GM03348 (cell line): ENCODE results near the gene DNAJC25.
A peak's percentile ranks its signal among the peaks of the same experiment; 100 is the strongest.
"Not testable (repeated sequence)": the region's sequence is repeated elsewhere in the genome, so short reads cannot be mapped to it uniquely, and the experiment has no call there.

Experiments used
- DNase-seq: peaks from one replicate; pipeline ENCODE4 v3.0.0; 2012; ENCODE audit warnings: low spot score

DNAJC25 gene

DNA sequence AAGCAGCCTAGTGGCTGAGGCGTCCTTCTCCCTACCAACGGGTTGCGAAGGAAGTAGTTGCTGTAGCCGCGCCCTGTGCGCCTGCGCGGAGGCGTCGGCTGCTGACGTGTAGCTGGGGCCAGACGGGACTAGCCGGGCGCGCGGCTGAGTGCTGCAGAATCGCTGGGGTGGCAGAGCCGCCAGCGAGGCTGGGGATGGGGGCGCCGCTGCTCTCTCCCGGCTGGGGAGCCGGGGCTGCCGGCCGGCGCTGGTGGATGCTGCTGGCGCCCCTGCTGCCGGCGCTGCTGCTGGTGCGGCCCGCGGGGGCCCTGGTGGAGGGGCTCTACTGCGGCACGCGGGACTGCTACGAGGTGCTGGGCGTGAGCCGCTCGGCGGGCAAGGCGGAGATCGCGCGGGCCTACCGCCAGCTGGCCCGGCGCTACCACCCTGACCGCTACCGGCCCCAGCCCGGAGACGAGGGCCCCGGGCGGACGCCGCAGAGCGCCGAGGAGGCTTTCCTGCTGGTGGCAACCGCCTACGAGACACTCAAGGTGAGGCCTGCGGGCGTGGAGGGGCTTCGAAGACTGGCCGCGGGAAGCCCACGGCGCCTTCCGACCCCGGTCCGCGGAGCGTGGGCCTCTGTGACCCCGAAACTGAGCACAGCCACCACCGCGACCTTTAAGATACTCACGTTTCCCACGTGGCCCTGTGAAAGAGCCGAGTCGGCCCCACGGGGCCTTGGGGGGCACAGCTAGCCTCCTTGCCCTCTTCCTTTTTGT, at the start of gene DNAJC25:
DNAJC25 (plus strand) TSS at position 121 of the 758 bp plus-strand sequence; CDS start at position 195, 74 bp downstream.
- peak; percentile 100 for DNase-seq

DNA sequence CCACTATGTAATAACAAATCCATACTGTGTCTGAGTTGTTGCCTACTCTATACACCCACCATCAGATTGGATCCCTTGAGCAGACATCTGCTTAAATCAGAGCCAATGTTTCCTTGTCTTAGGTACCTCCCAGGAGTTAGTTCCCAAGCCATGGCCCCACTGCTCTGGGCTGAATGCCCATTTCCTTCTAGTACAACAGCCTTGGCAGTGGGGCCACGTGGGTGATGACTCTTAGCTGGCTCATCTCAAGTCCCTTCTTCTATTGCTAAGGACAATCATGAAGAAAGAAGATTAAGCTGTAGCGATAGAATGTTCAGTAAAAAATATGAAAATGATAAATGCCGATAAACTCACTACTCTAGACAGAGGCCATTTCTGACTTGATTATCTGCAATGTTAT, 48.2 kb upstream of the DNAJC25 start:
- DNase-seq, result no peak

DNA sequence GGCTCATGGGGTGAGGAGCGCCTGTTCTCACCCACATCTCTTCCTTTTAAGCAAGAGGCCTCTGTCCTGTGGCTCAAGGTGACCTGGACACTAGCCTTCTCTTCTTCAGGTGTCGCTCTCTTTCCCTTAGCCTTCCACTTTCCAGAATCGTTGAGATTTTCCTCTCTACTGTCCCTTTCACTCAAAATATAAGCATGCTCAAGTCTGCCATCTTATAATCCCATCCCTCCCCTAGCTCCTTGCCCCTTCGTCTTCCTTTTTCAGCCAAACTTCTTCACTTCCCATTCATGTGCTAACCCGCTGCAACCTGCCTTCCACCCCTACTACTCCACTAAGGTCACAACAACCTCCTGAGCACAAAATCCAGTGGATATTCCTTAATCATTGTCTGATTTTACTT, 44.8 kb upstream of the DNAJC25 start:
- no peak for DNase-seq

DNA sequence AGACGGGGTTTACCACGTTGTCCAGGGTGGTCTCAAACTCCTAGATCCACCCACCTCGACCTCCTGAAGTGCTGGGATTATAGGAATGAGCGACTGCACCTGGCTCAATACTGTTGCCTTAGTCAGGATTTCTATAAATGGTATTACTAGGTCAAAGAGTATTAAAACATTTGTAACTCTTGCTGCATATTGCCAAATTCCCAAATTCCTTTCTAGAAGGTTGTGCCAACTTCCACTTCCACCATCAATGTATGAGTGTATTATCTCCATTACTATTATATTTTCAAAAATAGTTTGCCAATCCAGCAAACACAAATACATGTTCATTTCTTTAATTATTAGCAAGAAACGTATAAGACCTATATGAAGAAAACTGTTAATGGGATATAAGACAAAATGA, 42.3 kb upstream of the DNAJC25 start:
- DNase-seq, result peak; percentile 13

DNA sequence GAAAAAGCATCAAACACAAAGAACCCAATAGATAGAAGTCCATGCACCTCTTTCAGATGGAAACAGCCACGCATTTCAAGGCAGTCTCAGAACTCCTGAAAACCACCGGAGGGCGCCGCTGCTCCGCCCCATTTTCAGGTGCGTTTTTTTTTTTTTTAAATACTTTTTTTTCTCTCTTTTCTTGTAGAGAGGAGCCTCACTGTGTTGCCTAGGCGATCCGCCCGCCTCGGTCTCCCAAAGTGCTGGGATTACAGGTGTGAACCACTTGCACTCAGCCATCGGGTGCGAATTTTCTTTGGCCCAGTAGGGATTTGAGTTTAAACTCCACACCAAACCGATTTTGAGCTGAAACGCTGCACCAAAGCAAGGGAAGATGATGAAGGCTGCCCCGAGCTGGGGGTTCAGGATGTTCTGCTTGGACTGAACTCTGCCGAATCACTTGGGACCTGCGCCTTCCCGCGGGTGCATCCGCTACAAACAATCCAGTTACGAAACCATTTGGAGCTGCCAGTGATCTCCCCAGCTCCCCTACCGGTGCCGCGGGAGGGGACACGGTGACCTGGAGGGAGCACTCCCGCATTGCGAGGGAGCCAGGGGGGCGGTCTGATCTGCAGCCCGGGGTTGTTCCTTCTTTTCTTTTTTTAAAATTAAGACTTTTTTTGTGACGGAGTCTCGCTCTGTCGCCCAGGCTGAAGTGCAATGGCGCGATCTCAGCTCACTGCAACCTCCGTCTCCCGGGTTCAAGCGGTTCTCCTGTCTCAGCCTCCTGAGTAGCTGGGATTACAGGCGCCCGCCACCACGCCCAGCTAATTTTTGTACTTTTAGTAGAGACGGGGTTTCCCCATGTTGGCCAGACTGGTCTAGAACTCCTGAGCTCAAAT, 33.0 kb upstream of the DNAJC25 start:
- peak; percentile 71 for DNase-seq

DNA sequence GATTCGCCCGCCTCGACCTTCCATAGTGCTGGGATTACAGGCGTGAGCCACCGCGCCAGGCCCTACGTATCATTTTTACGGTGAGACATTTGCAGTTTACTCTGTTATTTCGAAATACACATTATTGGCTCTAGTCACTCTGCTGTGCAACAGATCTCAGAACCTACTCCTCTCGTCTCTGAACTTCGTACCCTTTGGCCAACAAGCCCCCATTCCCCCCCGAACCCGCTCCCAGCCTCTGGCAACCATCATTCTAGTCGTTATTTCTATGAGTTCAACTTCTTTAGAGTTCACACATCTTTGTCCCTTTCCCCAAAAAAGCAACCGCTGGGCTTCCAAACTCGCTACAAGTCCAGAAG, 32.4 kb upstream of the DNAJC25 start:
- peak; percentile 46 for DNase-seq

DNA sequence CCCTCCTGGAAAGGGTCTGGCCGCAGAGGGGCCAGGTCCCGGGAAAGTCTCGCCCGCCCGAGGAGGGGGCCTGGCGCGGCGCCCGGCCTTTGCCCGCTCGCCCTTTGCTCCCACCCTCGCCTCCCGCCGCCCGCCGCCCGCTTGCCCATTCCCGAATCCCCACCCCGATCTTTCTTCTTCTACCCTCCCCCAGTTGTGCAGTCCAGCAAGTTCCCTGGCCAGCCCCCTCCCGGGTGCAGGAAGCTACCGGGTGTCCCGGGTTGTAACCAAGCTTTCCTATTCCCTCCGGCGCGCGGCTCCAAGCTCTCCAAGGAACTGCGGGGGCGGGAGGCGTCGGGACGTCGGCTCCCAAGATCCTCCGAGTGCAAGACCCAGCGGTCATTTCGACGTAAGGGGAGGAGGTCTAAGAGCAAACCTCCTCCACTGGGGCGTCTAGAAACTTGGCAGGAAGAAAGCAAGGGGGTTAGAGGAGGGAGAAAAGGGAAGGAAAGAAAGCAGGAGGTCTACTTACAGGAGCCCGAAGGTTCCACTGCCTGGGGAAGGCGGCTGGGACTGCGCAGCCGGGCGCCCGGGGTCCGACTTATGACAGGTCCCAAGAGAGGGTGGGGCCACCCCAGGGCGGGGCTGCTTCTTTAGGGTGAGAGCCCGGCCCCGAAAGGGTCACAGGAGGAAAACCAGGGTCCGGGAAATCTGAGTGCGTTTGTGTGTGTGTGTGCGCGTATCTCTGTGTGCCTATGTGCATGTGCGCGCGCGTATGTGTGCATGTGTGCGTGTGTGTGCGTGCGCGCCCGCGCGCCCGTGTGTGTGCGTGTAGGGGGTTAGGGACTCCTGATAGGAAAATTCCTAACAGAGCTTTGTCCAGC, 31.8 kb upstream of the DNAJC25 start, which contains the start of gene PTGR1:
PTGR1 (minus strand) TSS at position 556 of the 863 bp plus-strand sequence. CDS start 2,225 bp downstream, outside the sequence.
- peak; percentile 93 for DNase-seq

DNA sequence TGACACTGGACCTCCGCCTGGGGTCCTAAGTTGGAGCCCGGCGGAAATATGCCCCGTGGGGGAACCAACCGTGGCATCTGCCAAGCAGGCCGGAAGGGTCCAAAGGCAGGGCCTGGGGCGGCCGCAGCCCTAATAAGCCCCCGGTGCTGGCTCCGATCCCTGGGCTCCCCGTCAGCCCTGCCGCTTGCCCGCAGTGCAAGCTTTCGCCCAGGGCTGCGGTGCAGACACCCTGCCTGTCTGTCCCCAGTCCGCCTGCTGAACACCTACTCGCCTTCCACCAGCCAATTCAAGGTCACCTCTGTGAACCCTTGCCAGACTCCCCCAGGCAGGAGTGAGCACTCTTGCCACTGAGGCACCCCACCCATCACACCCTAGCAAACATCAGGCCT, 31.2 kb upstream of the DNAJC25 start:
- no peak for DNase-seq

DNA sequence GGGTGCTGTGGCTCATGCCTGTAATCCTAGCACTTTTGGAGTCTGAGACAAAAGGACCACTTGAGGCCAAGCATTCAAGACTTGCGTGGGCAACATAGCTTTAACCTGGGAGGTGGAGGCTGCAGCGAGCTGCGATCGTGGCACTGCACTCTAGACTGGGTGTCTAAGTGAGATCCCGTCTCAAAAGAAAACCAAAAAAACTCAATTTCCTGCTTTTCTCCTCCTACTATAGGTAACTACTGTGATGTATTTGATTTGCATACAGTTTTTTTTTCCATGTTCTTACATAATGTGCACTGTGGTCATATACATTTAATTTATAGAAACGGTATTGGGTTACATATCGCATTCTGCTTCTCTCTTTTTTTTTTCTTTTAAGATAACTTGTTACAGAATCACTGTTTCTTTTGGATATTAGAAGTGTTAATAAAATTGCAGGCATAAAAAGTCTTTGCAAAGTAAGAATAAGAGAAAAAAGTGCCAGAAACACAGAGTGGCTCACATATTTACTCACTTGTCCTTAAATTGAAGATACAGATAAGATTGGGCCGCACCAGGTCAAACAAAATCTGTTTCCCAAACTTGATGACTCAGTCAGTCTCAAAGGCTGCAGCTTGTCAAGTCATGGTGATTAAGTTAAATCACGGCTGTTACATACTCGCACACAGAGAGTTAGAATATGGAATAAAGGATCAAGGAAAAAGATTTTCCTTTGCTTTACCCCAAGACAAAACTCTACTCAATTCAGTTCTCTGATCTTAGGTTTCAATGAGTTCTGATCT, 29.7 kb upstream of the DNAJC25 start:
- peak; percentile 11 for DNase-seq

DNA sequence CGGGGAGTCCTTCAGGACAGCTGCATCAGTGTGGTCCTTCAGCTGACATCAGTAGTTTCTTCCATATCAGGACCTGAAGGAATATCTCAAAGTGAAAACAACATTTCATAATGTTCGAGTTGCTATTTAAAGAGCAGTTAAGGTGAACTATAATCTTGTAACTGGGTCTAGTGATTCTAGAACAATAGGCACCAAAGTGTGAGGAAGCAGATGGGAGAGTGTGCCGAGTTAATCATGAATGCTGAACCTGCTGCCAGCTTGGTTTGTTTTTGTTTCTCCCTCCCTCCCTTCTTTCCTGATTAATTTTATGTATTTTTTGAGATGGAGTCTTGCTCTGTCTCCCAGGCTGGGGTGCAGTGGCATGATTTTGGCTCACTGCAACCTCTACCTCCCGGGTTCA, 28.1 kb upstream of the DNAJC25 start:
- DNase-seq, result no peak

DNA sequence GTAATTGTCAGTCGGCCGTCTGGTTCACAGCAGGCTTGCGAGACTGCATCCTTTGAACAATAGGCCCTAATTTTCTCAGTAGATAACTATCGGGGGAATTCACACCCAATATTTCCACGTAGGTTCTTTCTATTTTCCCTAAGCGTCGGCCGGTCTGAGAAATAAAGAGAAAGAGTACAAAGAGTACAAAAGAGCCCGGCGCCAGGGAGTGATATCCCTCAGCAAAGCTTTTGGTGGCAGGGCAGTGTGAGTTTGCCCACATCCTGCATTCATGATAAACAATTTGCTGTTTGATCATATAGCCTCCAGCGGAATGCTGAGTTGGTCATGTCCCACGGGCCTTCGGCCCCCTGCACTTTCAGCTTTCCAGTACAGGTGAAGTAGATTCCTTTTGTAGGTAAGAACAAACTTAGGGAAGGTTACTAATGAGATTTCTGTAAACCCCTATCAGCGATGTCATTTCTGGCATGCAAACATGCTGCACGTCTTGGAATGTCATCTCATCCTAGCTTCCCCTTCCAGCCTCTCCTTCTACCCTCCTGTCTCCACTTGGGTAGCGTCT, 27.0 kb upstream of the DNAJC25 start:
- DNase-seq, result no peak

DNA sequence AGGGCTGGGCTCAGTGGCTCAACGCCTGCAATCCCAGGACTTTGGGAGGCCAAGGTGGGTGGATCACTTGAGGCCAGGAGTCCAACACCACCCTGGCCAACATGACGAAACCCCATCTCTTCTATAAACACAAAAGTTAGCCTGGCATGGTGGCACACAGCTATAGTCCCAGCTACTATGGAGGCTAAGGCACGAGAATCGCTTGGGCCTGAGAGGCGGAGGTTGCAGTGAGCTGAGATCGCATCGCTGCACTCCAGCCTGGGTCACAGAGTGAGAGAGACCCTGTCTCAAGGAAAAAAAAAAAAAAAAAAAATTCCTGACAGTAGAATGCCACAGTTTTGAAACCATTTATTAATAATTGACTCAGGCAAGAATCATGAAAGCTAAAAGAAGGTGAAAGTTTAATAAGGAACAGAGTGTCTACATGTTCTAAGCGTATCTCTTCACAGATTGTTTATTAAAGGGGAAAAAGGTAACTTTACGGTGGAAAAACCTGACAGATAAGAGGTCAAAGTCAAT, 26.0 kb upstream of the DNAJC25 start:
- DNase-seq, result no peak

DNA sequence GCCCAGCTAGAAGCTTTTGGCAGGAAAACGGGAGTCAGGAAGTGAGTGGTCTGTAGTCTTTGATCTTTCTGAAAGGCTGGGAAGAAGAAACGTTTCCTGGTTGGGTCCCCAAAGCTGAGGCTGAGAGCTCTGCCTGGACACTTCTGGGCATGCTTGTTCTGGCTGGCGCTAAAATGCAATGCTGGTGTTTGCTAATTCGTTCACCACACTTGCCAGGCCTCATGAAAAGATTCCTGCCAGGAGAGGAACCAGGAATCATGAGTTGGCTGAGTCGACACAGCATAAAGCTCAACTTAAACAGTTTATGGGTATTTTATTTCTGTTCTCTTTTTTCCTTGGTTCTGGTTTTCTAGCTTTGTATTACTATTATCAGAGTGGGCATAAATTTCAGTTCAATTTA, 21.0 kb upstream of the DNAJC25 start:
- DNase-seq, result no peak

DNA sequence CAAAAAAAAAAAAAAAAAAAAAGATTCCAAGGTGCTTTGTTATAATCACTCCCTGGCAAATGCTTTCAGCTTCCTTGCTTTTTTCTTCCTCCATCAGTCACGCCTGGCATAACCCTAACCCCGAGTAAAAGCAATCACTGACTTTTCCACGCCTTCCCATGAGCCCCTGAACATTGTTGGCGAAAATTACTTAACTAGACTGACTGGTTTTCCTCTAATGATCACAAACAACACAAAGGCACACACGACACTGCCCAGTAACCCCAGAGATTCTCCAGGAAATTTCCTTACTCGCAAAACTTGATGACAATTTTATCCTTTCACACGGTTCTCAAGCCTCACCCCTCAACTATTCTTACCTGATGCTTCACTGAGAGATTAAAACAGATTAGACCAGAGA, 20.3 kb upstream of the DNAJC25 start:
- no peak for DNase-seq

DNA sequence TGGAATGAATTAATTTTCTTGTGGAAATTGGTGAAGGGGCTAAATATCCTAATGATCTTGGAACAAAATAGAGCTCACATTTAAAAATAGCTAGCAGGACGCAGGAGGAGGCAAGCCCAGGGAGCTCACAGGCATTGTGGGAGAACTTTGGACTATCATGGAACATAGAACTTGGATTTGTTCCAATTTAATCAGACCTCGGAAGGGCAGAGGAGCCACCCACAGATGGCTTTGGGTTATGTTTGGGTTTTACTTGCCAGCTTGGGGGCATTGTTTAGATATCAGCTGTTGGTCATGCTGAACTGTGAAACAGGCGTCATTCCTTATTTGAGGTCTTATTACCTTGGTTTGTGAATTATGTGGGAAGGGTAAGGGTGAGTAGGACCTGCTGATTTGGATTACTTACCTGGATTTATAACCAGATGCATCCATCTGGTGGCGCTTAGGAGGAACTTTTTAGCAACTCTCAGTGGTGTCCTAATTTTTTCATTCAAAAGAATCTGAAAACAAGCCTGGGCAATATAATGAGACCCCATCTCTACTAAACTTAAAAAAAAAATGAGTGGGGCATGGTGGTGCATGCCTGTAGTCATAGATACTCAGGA, 17.6 kb upstream of the DNAJC25 start:
- no peak for DNase-seq

DNA sequence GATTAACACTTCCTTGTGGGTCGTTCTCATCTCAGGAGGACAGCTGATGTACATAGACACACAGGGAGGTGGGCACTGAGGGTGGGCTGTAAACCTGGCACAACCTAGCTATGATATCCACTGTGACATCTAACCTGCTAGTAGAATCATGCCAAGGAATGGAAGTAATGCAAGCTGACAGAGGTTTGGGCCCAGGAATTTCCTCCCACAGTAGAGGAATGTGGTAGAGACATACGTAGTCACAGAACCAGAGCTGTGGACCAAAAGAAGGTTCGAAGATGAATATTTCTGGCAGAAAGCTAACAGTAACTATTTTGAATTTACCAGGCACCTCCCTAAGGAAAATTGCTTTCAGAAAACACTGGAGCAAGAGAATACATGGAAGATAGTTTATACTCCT, 15.2 kb upstream of the DNAJC25 start:
- DNase-seq, result peak; percentile 42

DNA sequence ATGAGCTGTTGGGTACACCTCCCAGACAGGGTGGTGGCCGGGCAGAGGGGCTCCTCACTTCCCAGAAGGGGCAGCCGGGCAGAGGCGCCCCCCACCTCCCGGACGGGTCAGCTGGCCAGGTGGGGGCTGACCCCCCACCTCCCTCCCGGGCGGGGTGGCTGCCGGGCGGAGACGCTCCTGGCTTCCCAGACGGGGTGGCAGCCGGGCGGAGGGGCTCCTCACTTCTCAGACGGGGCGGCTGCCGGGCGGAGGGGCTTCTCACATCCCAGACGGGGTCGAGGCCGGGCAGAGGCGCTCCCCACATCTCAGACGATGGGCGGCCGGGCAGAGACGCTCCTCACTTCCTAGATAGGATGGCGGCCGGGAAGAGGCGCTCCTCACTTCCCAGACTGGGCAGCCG, 13.8 kb upstream of the DNAJC25 start:
- DNase-seq, result not testable (repeated sequence)

DNA sequence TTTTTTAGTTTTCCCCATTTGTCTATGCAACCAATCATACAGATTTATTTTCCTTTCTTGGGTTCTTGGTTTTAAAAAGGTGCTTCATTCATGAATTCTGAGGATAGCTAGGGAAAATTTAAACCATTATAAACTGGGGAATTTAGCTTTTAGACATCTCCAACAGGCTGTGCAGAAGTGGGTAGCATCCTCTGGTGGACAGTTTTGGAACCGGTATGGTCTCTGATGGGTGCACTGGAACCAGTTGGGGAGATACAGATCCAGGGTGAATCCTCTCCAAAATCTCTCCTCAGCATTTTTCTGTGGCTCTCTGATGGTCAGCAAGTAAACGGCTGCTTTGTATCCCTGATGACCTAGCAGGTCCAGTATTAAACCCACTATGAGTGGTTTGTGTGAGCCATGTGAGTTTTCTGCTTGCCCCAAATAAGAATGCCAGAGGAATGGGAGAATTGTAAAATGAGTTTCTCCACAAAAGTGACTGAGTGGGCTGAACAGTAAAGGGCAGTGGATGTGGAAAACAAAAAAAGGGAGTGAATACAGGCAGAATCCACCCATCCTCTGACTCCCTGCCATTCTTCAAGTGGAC, 9.1 kb upstream of the DNAJC25 start:
- peak; percentile 55 for DNase-seq

DNA sequence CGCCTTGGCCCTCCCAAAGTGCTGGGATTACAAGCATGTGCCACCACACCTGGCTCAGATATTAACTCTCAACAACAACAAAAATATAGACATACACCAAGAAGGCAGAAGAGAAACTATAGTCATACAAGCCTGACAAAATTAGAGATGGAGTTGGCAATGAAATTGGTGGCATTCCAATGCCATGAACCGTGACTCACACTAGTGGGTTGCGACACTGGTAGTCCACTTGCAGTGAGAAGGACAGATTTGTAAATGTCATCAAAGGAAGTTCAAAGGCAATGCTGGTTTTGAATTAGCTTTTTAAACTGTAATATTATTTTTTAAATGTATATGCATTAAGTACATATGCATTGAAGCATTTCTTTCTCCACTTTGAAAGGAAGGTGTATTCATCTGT, 8.5 kb upstream of the DNAJC25 start:
- DNase-seq, result peak; percentile 75
